ENCODE results near the gene TRIP11.

DNA sequence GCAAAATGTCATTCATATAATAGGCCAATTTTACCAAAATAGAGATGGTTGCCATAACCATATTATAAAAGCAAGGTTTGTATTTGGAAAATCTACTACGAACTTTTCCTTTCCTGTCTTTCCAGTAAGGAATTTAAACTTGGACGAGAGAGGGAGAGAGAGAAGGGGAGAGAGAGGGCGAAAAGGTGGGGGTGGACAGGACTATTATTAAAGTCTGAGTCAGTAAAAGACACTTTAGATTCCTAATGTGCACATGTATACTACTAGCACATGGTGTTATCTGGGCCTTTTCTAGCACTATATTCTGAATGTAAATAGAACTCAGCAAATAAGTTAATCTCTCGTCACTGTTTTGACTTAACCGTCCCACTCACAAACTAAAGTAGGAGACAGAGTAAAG is 62.0 kb downstream of the TRIP11 start:
- TF ChIP-seq, protein P1, sequence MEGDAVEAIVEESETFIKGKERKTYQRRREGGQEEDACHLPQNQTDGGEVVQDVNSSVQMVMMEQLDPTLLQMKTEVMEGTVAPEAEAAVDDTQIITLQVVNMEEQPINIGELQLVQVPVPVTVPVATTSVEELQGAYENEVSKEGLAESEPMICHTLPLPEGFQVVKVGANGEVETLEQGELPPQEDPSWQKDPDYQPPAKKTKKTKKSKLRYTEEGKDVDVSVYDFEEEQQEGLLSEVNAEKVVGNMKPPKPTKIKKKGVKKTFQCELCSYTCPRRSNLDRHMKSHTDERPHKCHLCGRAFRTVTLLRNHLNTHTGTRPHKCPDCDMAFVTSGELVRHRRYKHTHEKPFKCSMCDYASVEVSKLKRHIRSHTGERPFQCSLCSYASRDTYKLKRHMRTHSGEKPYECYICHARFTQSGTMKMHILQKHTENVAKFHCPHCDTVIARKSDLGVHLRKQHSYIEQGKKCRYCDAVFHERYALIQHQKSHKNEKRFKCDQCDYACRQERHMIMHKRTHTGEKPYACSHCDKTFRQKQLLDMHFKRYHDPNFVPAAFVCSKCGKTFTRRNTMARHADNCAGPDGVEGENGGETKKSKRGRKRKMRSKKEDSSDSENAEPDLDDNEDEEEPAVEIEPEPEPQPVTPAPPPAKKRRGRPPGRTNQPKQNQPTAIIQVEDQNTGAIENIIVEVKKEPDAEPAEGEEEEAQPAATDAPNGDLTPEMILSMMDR (conservative IDR thresholded peaks at IDR 0.05): no peak
- TF ChIP-seq ZFX (IDR thresholded peaks at IDR 0.05): no peak

Measured in C4-2B (cell line).